Endothelial cell of umbilical vein (primary cell): ENCODE results near the gene XYLT1. TPM values are rescaled to one million over a fixed set of nuclear protein-coding genes. Genes with fewer than 3 reads are reported as not detected.

Experiments used
- BruUV-seq: library from RNA; stranded (reverse); fragments of 400-500 nt; replicated peaks from 2 replicates; lab custom pipeline; 2021; lab: Mats Ljungman, UMichigan
- CTCF ChIA-PET: fragments of 300-600, 350-600 bp; sonication (Branson Sonifier 250); formaldehyde crosslinking; loops from one replicate; lab custom pipeline; 2021; ENCODE audit warnings: antibody characterized with exemption, inconsistent platforms; lab: Charles Lee
- POLR2A ChIA-PET: fragments of 300-600, 350-600 bp; sonication (Branson Sonifier 250); formaldehyde crosslinking; loops from one replicate; lab custom pipeline; 2021; ENCODE audit warnings: antibody characterized with exemption, inconsistent platforms; lab: Charles Lee
- DNase-seq: peaks from one replicate; pipeline ENCODE4 v3.0.0-alpha.2; 2011; ENCODE audit warnings: low read depth, low spot score
- FAIRE-seq: peaks from 2 replicates; lab custom pipeline; 2011; peaks lifted over from hg19 to GRCh38; lab: Jason Lieb, UNC
- H2AFZ ChIP-seq: 2 replicates; pipeline ENCODE4 v1.6.0; 2012; ENCODE audit warnings: low read depth, low read length, control low read depth, inconsistent platforms
- H3K27ac ChIP-seq: 2 replicates; pipeline ENCODE4 v1.5.1; 2011; ENCODE audit warnings: low read depth, mild to moderate bottlenecking, control low read depth, low read length, moderate library complexity; ENCODE audit not compliant: insufficient read depth
- H3K27me3 ChIP-seq, 2 experiments: 2 replicates each; pipeline versions ENCODE4 v1.6.0 to v1.6.1; 2011; ENCODE audit warnings: low read length in 2 of 2, mixed read lengths in 1 of 2; ENCODE audit not compliant: control insufficient read depth in 2 of 2, insufficient read depth in 2 of 2
- H3K36me3 ChIP-seq, 2 experiments: 2 replicates in 1 of 2; 3 replicates in 1 of 2; pipeline ENCODE4 v1.5.1; 2011; ENCODE audit warnings: low read length in 2 of 2, mild to moderate bottlenecking in 1 of 2, moderate library complexity in 1 of 2; ENCODE audit not compliant: control insufficient read depth in 2 of 2, insufficient read depth in 2 of 2; ENCODE audit errors: extremely low read depth in 1 of 2
- H3K4me1 ChIP-seq: 3 replicates; pipeline ENCODE4 v1.5.1; 2011; ENCODE audit warnings: mild to moderate bottlenecking, low read length; ENCODE audit not compliant: control insufficient read depth, insufficient read depth; ENCODE audit errors: extremely low read depth
- H3K4me2 ChIP-seq: 2 replicates; pipeline ENCODE4 v1.6.1; 2011; ENCODE audit warnings: low read length, control low read depth, mixed read lengths; ENCODE audit not compliant: insufficient read depth
- H3K4me3 ChIP-seq, 3 experiments: fragments of 200-600 bp in 1 of 3; sonication (generic), shearing (Covaris generic) in 1 of 3; replicated peaks in 1 of 3; 2 replicates each; pipeline ENCODE4 v1.5.1; 2011 to 2016; ENCODE audit warnings: control low read depth in 3 of 3, low read length in 3 of 3, mild to moderate bottlenecking in 2 of 3, inconsistent platforms in 1 of 3, low read depth in 1 of 3, moderate library complexity in 1 of 3; ENCODE audit not compliant: insufficient read depth in 1 of 3
- H3K79me2 ChIP-seq: 2 replicates; pipeline ENCODE4 v1.6.0; 2012; ENCODE audit warnings: low read length, inconsistent platforms; ENCODE audit not compliant: control insufficient read depth, insufficient read depth
- H3K9ac ChIP-seq: replicated peaks from 2 replicates; pipeline ENCODE3; 2011; ENCODE audit warnings: low read length, control low read depth; ENCODE audit not compliant: insufficient read depth; ENCODE audit errors: extremely low read depth
- H3K9me1 ChIP-seq: replicated peaks from 3 replicates; pipeline ENCODE4 v1.6.0; 2011; ENCODE audit warnings: mild to moderate bottlenecking, low read length; ENCODE audit not compliant: control insufficient read depth, insufficient read depth; ENCODE audit errors: extremely low read depth
- H3K9me3 ChIP-seq: replicated peaks from 2 replicates; pipeline ENCODE4 v1.5.1; 2012; ENCODE audit warnings: low read length, inconsistent platforms; ENCODE audit not compliant: control insufficient read depth, insufficient read depth
- H4K20me1 ChIP-seq: replicated peaks from 2 replicates; pipeline ENCODE3; 2011; ENCODE audit warnings: mild to moderate bottlenecking, low read length; ENCODE audit not compliant: control insufficient read depth, insufficient read depth; ENCODE audit errors: extremely low read depth
- EZH2 ChIP-seq: IDR thresholded peaks from 2 replicates; pipeline ENCODE4 v1.6.1; 2012; ENCODE audit warnings: borderline replicate concordance, low read depth, mild to moderate bottlenecking, moderate library complexity, low read length, inconsistent platforms; ENCODE audit not compliant: severe bottlenecking
- FOS ChIP-seq: IDR thresholded peaks from 2 replicates; pipeline ENCODE4 v1.6.1; 2011; ENCODE audit warnings: mild to moderate bottlenecking, low read length, moderate library complexity, borderline replicate concordance; ENCODE audit not compliant: insufficient read depth
- GATA2 ChIP-seq: IDR thresholded peaks from 2 replicates; pipeline ENCODE4 v1.7.0; 2011; ENCODE audit warnings: low read depth, mild to moderate bottlenecking, moderate library complexity, mixed read lengths, low read length; ENCODE audit not compliant: insufficient read length, insufficient read depth
- JUN ChIP-seq: IDR thresholded peaks from 2 replicates; pipeline ENCODE4 v1.6.1; 2011; ENCODE audit warnings: borderline replicate concordance, low read depth; ENCODE audit not compliant: insufficient read length, insufficient read depth
- MYC ChIP-seq: IDR thresholded peaks from one replicate; pipeline ENCODE4 v1.6.1; 2011; ENCODE audit warnings: mild to moderate bottlenecking, low read depth, low read length
- POLR2A ChIP-seq: IDR thresholded peaks from 2 replicates; pipeline ENCODE4 v1.6.1; 2012; ENCODE audit warnings: low read depth, mild to moderate bottlenecking, control low read depth, low read length
- POLR2AphosphoS5 ChIP-seq: IDR thresholded peaks from 2 replicates; pipeline ENCODE4 v1.6.1; 2012; ENCODE audit warnings: low read depth, mild to moderate bottlenecking, control low read depth, low read length, moderate library complexity; ENCODE audit not compliant: insufficient read depth
- dilution Hi-C: fragments of 300-500 bp; cut with MboI; formaldehyde crosslinking; loops from one replicate; pipeline ENCODE4 v1.15.0; 2019; ENCODE audit warnings: low sequenced_read_pairs; ENCODE audit not compliant: extremely low pct_ligation_motif_present
- intact Hi-C: fragments of 100-400 bp; cut with micrococcal nuclease; formaldehyde crosslinking; loops from one replicate; pipeline ENCODE4 v1.10.0; 2022
- polyA plus RNA-seq, 4 experiments: library from polyadenylated mRNA; depleted of rRNA in 3 of 4; stranded (reverse) in 3 of 4; unstranded in 1 of 4; fragments of >200 nt; gene quantifications; 2 replicates each; pipeline versions ENCODE4 v1.2.1 to v1.2.3, GENCODE V29; 2011 to 2012; ENCODE audit warnings: missing spikeins in 1 of 4
- total RNA-seq: library from RNA; stranded (reverse); gene quantifications from 2 replicates; pipeline ENCODE4 v1.2.3, GENCODE V29; 2021
- TF ChIP-seq, protein P1 (sequence below), 2 donors: IDR thresholded peaks; 1 replicate in 1 of 2; 2 replicates in 1 of 2; pipeline ENCODE4 v1.5.1; 2011; ENCODE audit warnings: low read length in 2 of 2, mild to moderate bottlenecking in 2 of 2, moderate library complexity in 2 of 2, control low read depth in 1 of 2, inconsistent platforms in 1 of 2, low read depth in 1 of 2; ENCODE audit not compliant: insufficient read depth in 1 of 2; ENCODE audit errors: extremely low read depth in 1 of 2
- TF ChIP-seq, protein P2 (sequence below): IDR thresholded peaks from 2 replicates; pipeline ENCODE4 v1.6.1; 2011; ENCODE audit not compliant: insufficient read depth, insufficient read length

The XYLT1 gene
- total and polyA plus RNA-seq, 2 donors (not counting 3 experiments of a cell fraction or from before 2014, with no cell fraction given): 0.63 to 2.9 TPM

DNA sequence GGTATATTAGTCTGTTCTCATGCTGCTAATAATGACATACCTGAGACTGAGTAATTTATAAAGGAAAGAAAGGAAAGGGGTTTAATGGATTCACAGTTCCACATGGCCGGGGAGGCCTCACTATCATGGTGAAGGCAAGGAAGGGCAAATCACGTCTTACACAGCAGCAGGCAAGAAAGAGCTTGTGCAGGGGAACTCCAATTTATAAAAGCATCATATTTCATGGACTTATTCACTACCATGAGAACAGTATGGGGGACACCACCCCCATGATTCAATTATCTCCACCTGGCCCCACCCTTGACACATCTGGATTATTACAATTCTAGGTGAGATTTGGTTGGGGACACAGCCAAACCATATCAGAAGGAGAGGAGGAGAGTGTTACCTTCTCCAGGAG is 17.7 kb upstream of the XYLT1 start:
- no peaks in the 10 kb centered on the region for H3K9me3 ChIP-seq
- no peaks in the 10 kb centered on the region for H3K36me3 ChIP-seq
- no peak for DNase-seq
- no peaks in the 10 kb centered on the region for H3K27me3 ChIP-seq
- POLR2A ChIA-PET: no interaction called here
- no peak overlapping the region for H3K4me3 ChIP-seq
- H3K9ac ChIP-seq: no peak overlapping the region
- no peaks in the 10 kb centered on the region for H3K4me1 ChIP-seq
- intact Hi-C loops: no loop called here
- H3K27ac ChIP-seq: no peak overlapping the region
- TF ChIP-seq FOS (no peak), POLR2AphosphoS5 (no peak), POLR2A (no peak), EZH2 (no peak), JUN (no peak), GATA2 (no peak), MYC (no peak)
- TF ChIP-seq, protein P1, sequence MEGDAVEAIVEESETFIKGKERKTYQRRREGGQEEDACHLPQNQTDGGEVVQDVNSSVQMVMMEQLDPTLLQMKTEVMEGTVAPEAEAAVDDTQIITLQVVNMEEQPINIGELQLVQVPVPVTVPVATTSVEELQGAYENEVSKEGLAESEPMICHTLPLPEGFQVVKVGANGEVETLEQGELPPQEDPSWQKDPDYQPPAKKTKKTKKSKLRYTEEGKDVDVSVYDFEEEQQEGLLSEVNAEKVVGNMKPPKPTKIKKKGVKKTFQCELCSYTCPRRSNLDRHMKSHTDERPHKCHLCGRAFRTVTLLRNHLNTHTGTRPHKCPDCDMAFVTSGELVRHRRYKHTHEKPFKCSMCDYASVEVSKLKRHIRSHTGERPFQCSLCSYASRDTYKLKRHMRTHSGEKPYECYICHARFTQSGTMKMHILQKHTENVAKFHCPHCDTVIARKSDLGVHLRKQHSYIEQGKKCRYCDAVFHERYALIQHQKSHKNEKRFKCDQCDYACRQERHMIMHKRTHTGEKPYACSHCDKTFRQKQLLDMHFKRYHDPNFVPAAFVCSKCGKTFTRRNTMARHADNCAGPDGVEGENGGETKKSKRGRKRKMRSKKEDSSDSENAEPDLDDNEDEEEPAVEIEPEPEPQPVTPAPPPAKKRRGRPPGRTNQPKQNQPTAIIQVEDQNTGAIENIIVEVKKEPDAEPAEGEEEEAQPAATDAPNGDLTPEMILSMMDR (IDR thresholded peaks at IDR 0.05; ENCODE audit: extremely low read depth in 1 of 2, insufficient read depth in 1 of 2, low read depth in 1 of 2, low read length in 2 of 2): no peak
- TF ChIP-seq, protein P2, sequence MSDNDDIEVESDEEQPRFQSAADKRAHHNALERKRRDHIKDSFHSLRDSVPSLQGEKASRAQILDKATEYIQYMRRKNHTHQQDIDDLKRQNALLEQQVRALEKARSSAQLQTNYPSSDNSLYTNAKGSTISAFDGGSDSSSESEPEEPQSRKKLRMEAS: no peak
- no peaks in the 10 kb centered on the region for H3K79me2 ChIP-seq
- BruUV-seq: no TSS peak
- H3K4me2 ChIP-seq: no peak overlapping the region
- dilution Hi-C loops: no loop called here
- H4K20me1 ChIP-seq: no peaks in the 10 kb centered on the region
- no peaks in the 10 kb centered on the region for H3K9me1 ChIP-seq
- FAIRE-seq: no peak
- CTCF ChIA-PET: no interaction called here
- no peak overlapping the region for H2AFZ ChIP-seq
